Measurements from ENCODE around the gene PIAS4. TPM values are rescaled to one million over a fixed set of nuclear protein-coding genes. Genes with fewer than 3 reads are reported as not detected.

The PIAS4 gene
- total and polyA plus RNA-seq, 5 donors from 2014 or later = 4.1 to 25.4 (median 4.6) TPM

GRCh38 chr19:4016903-4017638 is 9.5 kb downstream of the PIAS4 start:
- H3K36me3 ChIP-seq (ENCODE audit: control insufficient read depth, insufficient read depth, low read length) = peaks cover 31% of the 10 kb centered on the region
- DNase-seq (no peak), ATAC-seq (ENCODE audit: low read depth in 2 of 2) (no peak)
- no peak overlapping the region for H3K27ac ChIP-seq (ENCODE audit: insufficient read depth, low read length, poor library complexity, severe bottlenecking)
- H3K4me3 Mint-ChIP-seq = peak overlapping the region in 1 of 4 donors; percentile 22
- no peak overlapping the region for H3K4me3 ChIP-seq (ENCODE audit: low read depth, low read length)
- peaks cover 0 to 2% (median 0%) of the 10 kb centered on the region in 7 donors for H3K9me3 Mint-ChIP-seq
- peaks cover 0 to 32% (median 2%) of the 10 kb centered on the region in 4 donors for H3K4me1 Mint-ChIP-seq
- peaks cover 17% of the 10 kb centered on the region for H3K36me3 Mint-ChIP-seq
- H3K27me3 ChIP-seq (ENCODE audit: control insufficient read depth, insufficient read depth, low read length) = no peaks in the 10 kb centered on the region
- H3K4me1 ChIP-seq (ENCODE audit: control insufficient read depth, insufficient read depth, low read length, poor library complexity, severe bottlenecking) = peaks cover 7% of the 10 kb centered on the region
- H3K9me3 ChIP-seq (ENCODE audit: control insufficient read depth in 2 of 2, low read length in 2 of 2) = peaks cover 2 to 3% of the 10 kb centered on the region in 2 experiments
- peak overlapping the region in 1 of 3 donors; percentile 15 for H3K27ac Mint-ChIP-seq
- H3K27me3 Mint-ChIP-seq = no peaks in the 10 kb centered on the region

DNA sequence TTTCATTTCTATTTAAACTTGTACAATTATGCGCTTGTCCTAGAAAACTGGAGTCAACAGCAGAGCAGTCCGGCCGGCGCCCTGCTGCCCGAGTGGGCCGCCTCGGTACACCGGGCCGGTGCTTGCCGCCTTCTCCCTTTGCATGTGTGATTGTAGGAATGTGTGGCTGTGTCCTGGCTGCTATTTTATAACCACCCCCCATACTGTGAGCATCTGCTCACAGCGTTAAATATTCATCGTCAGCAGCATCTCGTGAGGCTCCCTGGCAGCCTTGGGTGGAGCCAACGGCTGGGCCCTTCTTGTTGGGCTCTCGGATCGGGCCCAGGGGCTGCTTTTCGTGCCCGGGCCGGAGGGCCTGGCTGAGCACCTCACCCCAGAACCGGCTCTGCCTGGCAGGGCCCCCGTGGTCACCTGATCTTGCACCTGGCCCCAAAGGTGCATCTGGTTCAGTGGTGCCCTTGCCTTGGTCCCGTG is 10.6 kb downstream of the PIAS4 start:
- Histone ChIP-seq H3K9me3 (ENCODE audit: control insufficient read depth in 2 of 2, low read length in 2 of 2) (peaks cover 3% of the 10 kb centered on the region in 2 experiments), H3K27ac (ENCODE audit: insufficient read depth, low read length, poor library complexity, severe bottlenecking) (no peak overlapping the region), H3K4me1 (ENCODE audit: control insufficient read depth, insufficient read depth, low read length, poor library complexity, severe bottlenecking) (peaks cover 7% of the 10 kb centered on the region), H3K4me3 (ENCODE audit: low read depth, low read length) (no peak overlapping the region), H3K27me3 (ENCODE audit: control insufficient read depth, insufficient read depth, low read length) (no peaks in the 10 kb centered on the region), H3K36me3 (ENCODE audit: control insufficient read depth, insufficient read depth, low read length) (peaks cover 26% of the 10 kb centered on the region)
- peaks cover 0 to 3% (median 0%) of the 10 kb centered on the region in 7 donors for H3K9me3 Mint-ChIP-seq
- H3K27me3 Mint-ChIP-seq = no peaks in the 10 kb centered on the region
- peak overlapping the region in 1 of 3 donors; percentile 66 for H3K27ac Mint-ChIP-seq
- H3K4me1 Mint-ChIP-seq = peaks cover 0 to 26% (median 2%) of the 10 kb centered on the region in 4 donors
- no peak for DNase-seq
- H3K4me3 Mint-ChIP-seq = peak overlapping the region in 1 of 4 donors; percentile 22
- H3K36me3 Mint-ChIP-seq = peaks cover 13% of the 10 kb centered on the region
- no peak for ATAC-seq (ENCODE audit: low read depth in 2 of 2)

DNA sequence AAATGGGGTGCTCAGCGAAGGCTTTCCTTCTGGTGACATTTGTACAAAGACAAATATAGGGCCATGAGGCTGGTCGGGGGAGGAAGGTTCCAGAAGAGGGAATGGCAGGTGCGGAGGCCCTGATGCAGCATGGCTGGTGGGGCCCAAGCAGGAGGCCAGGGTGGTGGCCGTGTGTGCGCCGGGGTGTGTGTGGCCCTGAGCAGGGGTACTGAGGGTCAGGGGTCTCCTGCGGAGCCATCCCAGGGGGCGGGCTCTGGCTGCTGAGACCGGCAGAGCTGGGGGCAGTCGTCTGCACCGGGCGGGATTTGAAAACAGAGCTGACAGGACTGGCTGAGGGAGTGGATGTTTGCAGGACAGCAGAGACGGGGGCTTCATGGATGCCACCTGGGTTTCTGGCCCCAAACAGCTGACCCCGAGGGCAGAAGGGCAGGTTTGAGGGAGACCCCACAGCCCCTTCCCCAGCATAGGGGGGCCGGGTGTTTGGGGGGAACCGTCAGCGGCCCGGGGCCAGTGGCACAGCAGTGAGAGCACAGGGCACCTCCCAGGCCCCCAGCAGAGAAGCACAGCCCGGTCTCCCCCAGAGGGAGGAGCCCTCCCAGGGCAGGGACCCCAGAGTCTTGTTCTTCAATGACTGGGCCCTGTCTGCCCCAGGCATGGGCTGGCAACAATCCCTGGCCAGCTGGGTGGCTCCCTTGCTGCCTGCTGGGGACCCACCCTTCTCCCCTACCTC is 11.4 kb downstream of the PIAS4 start:
- Mint-ChIP-seq H3K9me3 (peaks cover 0 to 3% (median 0%) of the 10 kb centered on the region in 7 donors), H3K27ac (no peak overlapping the region), H3K4me1 (peaks cover 0 to 25% (median 2%) of the 10 kb centered on the region in 4 donors), H3K36me3 (peaks cover 13% of the 10 kb centered on the region), H3K27me3 (no peaks in the 10 kb centered on the region), H3K4me3 (no peak overlapping the region)
- Histone ChIP-seq H3K4me3 (ENCODE audit: low read depth, low read length) (no peak overlapping the region), H3K9me3 (ENCODE audit: control insufficient read depth in 2 of 2, low read length in 2 of 2) (peaks cover 3% of the 10 kb centered on the region in 2 experiments), H3K36me3 (ENCODE audit: control insufficient read depth, insufficient read depth, low read length) (peaks cover 23% of the 10 kb centered on the region), H3K4me1 (ENCODE audit: control insufficient read depth, insufficient read depth, low read length, poor library complexity, severe bottlenecking) (peaks cover 4% of the 10 kb centered on the region), H3K27me3 (ENCODE audit: control insufficient read depth, insufficient read depth, low read length) (no peaks in the 10 kb centered on the region), H3K27ac (ENCODE audit: insufficient read depth, low read length, poor library complexity, severe bottlenecking) (no peak overlapping the region)
- ATAC-seq (ENCODE audit: low read depth in 2 of 2) (no peak), DNase-seq (no peak)

- Mint-ChIP-seq H3K4me3 (no peak overlapping the region), H3K4me1 (peaks cover 0 to 23% (median 2%) of the 10 kb centered on the region in 4 donors), H3K9me3 (peaks cover 0 to 3% (median 0%) of the 10 kb centered on the region in 7 donors), H3K27ac (no peak overlapping the region), H3K27me3 (no peaks in the 10 kb centered on the region), H3K36me3 (peaks cover 16% of the 10 kb centered on the region)
- DNase-seq = no peak
- Histone ChIP-seq H3K9me3 (ENCODE audit: control insufficient read depth in 2 of 2, low read length in 2 of 2) (peaks cover 3% of the 10 kb centered on the region in 2 experiments), H3K27me3 (ENCODE audit: control insufficient read depth, insufficient read depth, low read length) (no peaks in the 10 kb centered on the region), H3K27ac (ENCODE audit: insufficient read depth, low read length, poor library complexity, severe bottlenecking) (no peak overlapping the region), H3K36me3 (ENCODE audit: control insufficient read depth, insufficient read depth, low read length) (peaks cover 23% of the 10 kb centered on the region), H3K4me1 (ENCODE audit: control insufficient read depth, insufficient read depth, low read length, poor library complexity, severe bottlenecking) (peaks cover 2% of the 10 kb centered on the region), H3K4me3 (ENCODE audit: low read depth, low read length) (no peak overlapping the region)
- ATAC-seq (ENCODE audit: low read depth in 2 of 2) = no peak
Measured at GRCh38 chr19:4019578-4019977, 12.0 kb downstream of the PIAS4 start.

DNA sequence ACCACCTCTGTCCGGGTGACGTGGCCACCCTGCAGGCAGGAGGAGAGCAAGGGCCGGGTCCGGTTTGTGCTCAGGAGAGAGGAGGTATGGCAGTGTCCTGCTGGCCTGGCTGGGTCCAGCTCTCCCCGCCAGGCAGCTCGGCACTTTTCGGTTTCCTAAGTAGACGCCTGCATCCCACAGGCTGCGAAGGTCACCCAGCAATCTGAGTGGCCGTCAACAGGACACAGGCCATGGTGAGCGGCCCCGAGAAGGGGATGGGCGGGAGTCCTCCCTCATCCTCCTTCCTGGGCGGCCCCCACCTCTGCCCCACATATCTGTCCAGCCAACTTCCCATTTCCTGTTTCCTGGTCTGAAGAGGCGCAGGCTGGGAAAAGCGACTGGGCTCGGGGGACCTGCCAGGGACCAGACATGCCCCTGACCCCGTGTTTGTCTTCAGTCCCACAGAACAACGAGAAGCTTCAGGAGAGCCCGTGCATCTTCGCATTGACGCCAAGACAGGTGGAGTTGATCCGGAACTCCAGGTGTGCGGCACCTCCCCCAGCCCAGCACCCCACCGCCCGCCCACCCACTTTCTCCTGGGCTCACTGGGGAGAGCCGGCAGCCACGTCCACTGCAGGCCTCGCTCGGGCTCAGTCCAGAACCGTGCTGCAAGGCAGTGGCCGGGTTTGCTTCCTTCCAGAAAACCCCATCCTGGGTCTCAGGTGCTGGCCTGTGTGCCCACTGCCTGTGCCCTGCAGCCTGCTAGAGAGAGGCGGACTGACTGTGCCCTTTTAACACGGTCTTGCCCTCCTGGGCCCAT is 16.3 kb downstream of the PIAS4 start:
- Mint-ChIP-seq H3K9me3 (peaks cover 0 to 3% (median 0%) of the 10 kb centered on the region in 7 donors), H3K27me3 (no peaks in the 10 kb centered on the region), H3K27ac (no peak overlapping the region), H3K36me3 (peaks cover 19% of the 10 kb centered on the region), H3K4me1 (peaks cover 0 to 5% (median 0%) of the 10 kb centered on the region in 4 donors), H3K4me3 (no peak overlapping the region)
- Histone ChIP-seq H3K4me1 (ENCODE audit: control insufficient read depth, insufficient read depth, low read length, poor library complexity, severe bottlenecking) (no peaks in the 10 kb centered on the region), H3K36me3 (ENCODE audit: control insufficient read depth, insufficient read depth, low read length) (peaks cover 16% of the 10 kb centered on the region), H3K4me3 (ENCODE audit: low read depth, low read length) (no peak overlapping the region), H3K9me3 (ENCODE audit: control insufficient read depth in 2 of 2, low read length in 2 of 2) (peaks cover 3% of the 10 kb centered on the region in 2 experiments), H3K27ac (ENCODE audit: insufficient read depth, low read length, poor library complexity, severe bottlenecking) (no peak overlapping the region), H3K27me3 (ENCODE audit: control insufficient read depth, insufficient read depth, low read length) (no peaks in the 10 kb centered on the region)
- DNase-seq = no peak
- ATAC-seq (ENCODE audit: low read depth in 2 of 2) = no peak

GRCh38 chr19:4025317-4025716 is 17.8 kb downstream of the PIAS4 start:
- no peak overlapping the region for H3K27ac Mint-ChIP-seq
- Histone ChIP-seq H3K36me3 (ENCODE audit: control insufficient read depth, insufficient read depth, low read length) (peaks cover 16% of the 10 kb centered on the region), H3K9me3 (ENCODE audit: control insufficient read depth in 2 of 2, low read length in 2 of 2) (peaks cover 3% of the 10 kb centered on the region in 2 experiments), H3K4me3 (ENCODE audit: low read depth, low read length) (no peak overlapping the region), H3K4me1 (ENCODE audit: control insufficient read depth, insufficient read depth, low read length, poor library complexity, severe bottlenecking) (no peaks in the 10 kb centered on the region), H3K27me3 (ENCODE audit: control insufficient read depth, insufficient read depth, low read length) (no peaks in the 10 kb centered on the region), H3K27ac (ENCODE audit: insufficient read depth, low read length, poor library complexity, severe bottlenecking) (no peak overlapping the region)
- peaks cover 16% of the 10 kb centered on the region for H3K36me3 Mint-ChIP-seq
- H3K4me3 Mint-ChIP-seq = no peak overlapping the region
- H3K27me3 Mint-ChIP-seq = no peaks in the 10 kb centered on the region
- H3K4me1 Mint-ChIP-seq = peaks cover 0 to 1% (median 0%) of the 10 kb centered on the region in 4 donors
- no peak for DNase-seq
- peaks cover 0 to 3% (median 0%) of the 10 kb centered on the region in 7 donors for H3K9me3 Mint-ChIP-seq
- ATAC-seq (ENCODE audit: low read depth in 2 of 2) = no peak

GRCh38 chr19:4027146-4027545 is 19.6 kb downstream of the PIAS4 start:
- Histone ChIP-seq H3K4me3 (ENCODE audit: low read depth, low read length) (no peak overlapping the region), H3K27ac (ENCODE audit: insufficient read depth, low read length, poor library complexity, severe bottlenecking) (no peak overlapping the region), H3K9me3 (ENCODE audit: control insufficient read depth in 2 of 2, low read length in 2 of 2) (no peaks in the 10 kb centered on the region), H3K4me1 (ENCODE audit: control insufficient read depth, insufficient read depth, low read length, poor library complexity, severe bottlenecking) (no peaks in the 10 kb centered on the region), H3K27me3 (ENCODE audit: control insufficient read depth, insufficient read depth, low read length) (no peaks in the 10 kb centered on the region), H3K36me3 (ENCODE audit: control insufficient read depth, insufficient read depth, low read length) (peaks cover 9% of the 10 kb centered on the region)
- ATAC-seq (ENCODE audit: low read depth in 2 of 2) (no peak), DNase-seq (no peak)
- Mint-ChIP-seq H3K4me1 (no peaks in the 10 kb centered on the region), H3K27ac (no peak overlapping the region), H3K9me3 (peaks cover 0 to 2% (median 0%) of the 10 kb centered on the region in 7 donors), H3K4me3 (no peak overlapping the region), H3K36me3 (peaks cover 7% of the 10 kb centered on the region), H3K27me3 (no peaks in the 10 kb centered on the region)

Measured in CD4-positive, CD25-positive, alpha-beta regulatory T cell (primary cell).